Bronchial epithelial cell (primary cell): Measurements from ENCODE around the gene TRDMT1. TPM values are rescaled to one million over a fixed set of nuclear protein-coding genes. Genes with fewer than 3 reads are reported as not detected.
A peak's percentile ranks its signal among the peaks of the same experiment; 100 is the strongest.

ENCODE experiments used
- DNase-seq: peaks from one replicate; pipeline ENCODE4 v3.0.0-alpha.2; 2010; ENCODE audit warnings: low read depth
- FAIRE-seq: peaks from 2 replicates; lab custom pipeline; 2011; peaks lifted over from hg19 to GRCh38; lab: Jason Lieb, UNC
- H3K27me3 ChIP-seq: 2 replicates; pipeline ENCODE4 v1.5.1; 2011; ENCODE audit warnings: low read length; ENCODE audit not compliant: control insufficient read depth, insufficient read depth
- H3K36me3 ChIP-seq: 2 replicates; pipeline ENCODE4 v1.5.1; 2011; ENCODE audit warnings: low read length; ENCODE audit not compliant: control insufficient read depth, insufficient read depth
- H3K4me3 ChIP-seq: 2 replicates; pipeline ENCODE4 v1.5.1; 2011; ENCODE audit warnings: mild to moderate bottlenecking, low read depth, low read length, control low read depth
- total RNA-seq: library from RNA; depleted of rRNA; stranded (reverse); fragments of >200 nt; gene quantifications from 2 replicates; pipeline ENCODE4 v1.2.1, GENCODE V29; 2014
- TF ChIP-seq, protein P1 (sequence below): IDR thresholded peaks from 2 replicates; pipeline ENCODE4 v1.5.1; 2011; ENCODE audit warnings: mild to moderate bottlenecking, moderate library complexity, low read length, control low read depth, inconsistent platforms; ENCODE audit not compliant: insufficient read depth, severe bottlenecking

TRDMT1 gene
- total RNA-seq, 1 donor from 2014 or later = 1.3 TPM

- no peak for DNase-seq
- TF ChIP-seq, protein P1, sequence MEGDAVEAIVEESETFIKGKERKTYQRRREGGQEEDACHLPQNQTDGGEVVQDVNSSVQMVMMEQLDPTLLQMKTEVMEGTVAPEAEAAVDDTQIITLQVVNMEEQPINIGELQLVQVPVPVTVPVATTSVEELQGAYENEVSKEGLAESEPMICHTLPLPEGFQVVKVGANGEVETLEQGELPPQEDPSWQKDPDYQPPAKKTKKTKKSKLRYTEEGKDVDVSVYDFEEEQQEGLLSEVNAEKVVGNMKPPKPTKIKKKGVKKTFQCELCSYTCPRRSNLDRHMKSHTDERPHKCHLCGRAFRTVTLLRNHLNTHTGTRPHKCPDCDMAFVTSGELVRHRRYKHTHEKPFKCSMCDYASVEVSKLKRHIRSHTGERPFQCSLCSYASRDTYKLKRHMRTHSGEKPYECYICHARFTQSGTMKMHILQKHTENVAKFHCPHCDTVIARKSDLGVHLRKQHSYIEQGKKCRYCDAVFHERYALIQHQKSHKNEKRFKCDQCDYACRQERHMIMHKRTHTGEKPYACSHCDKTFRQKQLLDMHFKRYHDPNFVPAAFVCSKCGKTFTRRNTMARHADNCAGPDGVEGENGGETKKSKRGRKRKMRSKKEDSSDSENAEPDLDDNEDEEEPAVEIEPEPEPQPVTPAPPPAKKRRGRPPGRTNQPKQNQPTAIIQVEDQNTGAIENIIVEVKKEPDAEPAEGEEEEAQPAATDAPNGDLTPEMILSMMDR = no peak
- no peak for FAIRE-seq
- H3K36me3 ChIP-seq = no peaks in the 10 kb centered on the region
- H3K27me3 ChIP-seq = no peaks in the 10 kb centered on the region
- H3K4me3 ChIP-seq = no peak overlapping the region
Observed at GRCh38 chr10:17134737-17135260, 66.7 kb downstream of the TRDMT1 start.

GRCh38 chr10:17134282-17134681, 67.2 kb downstream of the TRDMT1 start:
- TF ChIP-seq, protein P1 = no peak
- no peak for FAIRE-seq
- H3K36me3 ChIP-seq = no peaks in the 10 kb centered on the region

GRCh38 chr10:17129741-17130140, 71.7 kb downstream of the TRDMT1 start, which contains the start of gene CUBN:
Gene CUBN, minus strand, starts transcription at chr10:17129811. Its CDS starts 46 bp downstream, at chr10:17129765.
- no peak for FAIRE-seq
- no peaks in the 10 kb centered on the region for H3K27me3 ChIP-seq
- DNase-seq = no peak
- no peaks in the 10 kb centered on the region for H3K36me3 ChIP-seq
- no peak within 1 kb of the TSS for H3K4me3 ChIP-seq
- TF ChIP-seq, protein P1 = no peak

More at GRCh38 chr10:17134282-17134681, 67.2 kb downstream of the TRDMT1 start:
- no peak for DNase-seq
- Histone ChIP-seq H3K4me3 (no peak overlapping the region), H3K27me3 (no peaks in the 10 kb centered on the region)

- Histone ChIP-seq H3K27me3 (no peaks in the 10 kb centered on the region), H3K4me3 (no peak overlapping the region), H3K36me3 (no peaks in the 10 kb centered on the region)
- DNase-seq = no peak
- TF ChIP-seq, protein P1 = no peak
- FAIRE-seq = no peak
Observed at GRCh38 chr10:17128261-17128660, 73.2 kb downstream of the TRDMT1 start.

DNA sequence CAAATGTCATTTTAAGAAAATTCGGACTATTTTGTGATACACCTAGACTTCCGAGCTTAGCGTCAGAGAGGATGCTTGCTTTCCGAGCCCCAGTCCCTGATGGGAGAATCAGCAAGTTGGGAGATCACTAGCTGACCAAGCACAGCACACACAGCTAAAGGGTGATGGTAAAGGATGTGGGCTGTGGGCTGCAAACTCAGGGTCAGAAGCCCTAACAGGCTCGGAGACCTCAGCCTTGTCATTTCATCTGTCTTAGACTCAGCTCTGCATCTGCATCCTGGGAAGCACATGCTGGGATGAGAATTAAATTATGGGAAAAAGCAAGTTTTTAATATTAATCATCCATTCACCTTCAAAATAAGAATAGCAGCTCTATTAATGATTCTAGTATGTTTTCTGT, 75.1 kb downstream of the TRDMT1 start:
- H3K36me3 ChIP-seq = no peaks in the 10 kb centered on the region
- DNase-seq = no peak
- TF ChIP-seq, protein P1 = no peak
- H3K4me3 ChIP-seq = no peak overlapping the region
- peak; percentile 82 for FAIRE-seq
- no peaks in the 10 kb centered on the region for H3K27me3 ChIP-seq
